Upper lobe of left lung (tissue), 4 donors: Measurements from ENCODE around the gene S100A10.

Source experiments
- POLR2A ChIP-seq, 4 donors: fragments of 450-650 bp; IDR thresholded peaks; one replicate each; pipeline ENCODE4 v1.5.1; 2016 to 2017; ENCODE audit warnings: antibody characterized with exemption in 4 of 4, mild to moderate bottlenecking in 2 of 4
- POLR2AphosphoS5 ChIP-seq, 2 donors: sonication (generic); formaldehyde crosslinking; IDR thresholded peaks; one replicate each; pipeline ENCODE4 v1.5.1; 2017; ENCODE audit warnings: antibody characterized with exemption in 2 of 2
- TF ChIP-seq, protein P1 (sequence below), 6 experiments: fragments of 450-650 bp in 4 of 6; fragments of 200-600 bp in 2 of 6; sonication (generic) in 2 of 6; IDR thresholded peaks; one replicate each; pipeline ENCODE4 v1.5.1; 2016 to 2019; ENCODE audit warnings: antibody characterized with exemption in 6 of 6

DNA sequence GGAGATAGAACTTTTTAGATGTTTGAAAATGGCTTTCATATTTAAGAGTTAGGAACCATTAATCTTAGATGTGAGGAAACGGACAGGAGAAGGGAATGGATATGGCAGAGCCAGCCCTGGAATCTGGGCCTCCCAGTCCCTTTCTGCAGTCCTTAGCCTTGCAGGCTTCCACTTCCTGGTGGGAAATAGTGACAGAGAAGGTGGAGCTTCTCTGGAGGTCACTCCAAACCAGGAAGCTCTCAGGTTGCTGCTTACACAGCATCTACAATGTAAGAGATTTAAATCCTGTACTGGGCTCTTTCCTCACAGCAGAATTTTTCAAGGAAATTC lies 40.6 kb upstream of the S100A10 start:
- TF ChIP-seq, protein P1, sequence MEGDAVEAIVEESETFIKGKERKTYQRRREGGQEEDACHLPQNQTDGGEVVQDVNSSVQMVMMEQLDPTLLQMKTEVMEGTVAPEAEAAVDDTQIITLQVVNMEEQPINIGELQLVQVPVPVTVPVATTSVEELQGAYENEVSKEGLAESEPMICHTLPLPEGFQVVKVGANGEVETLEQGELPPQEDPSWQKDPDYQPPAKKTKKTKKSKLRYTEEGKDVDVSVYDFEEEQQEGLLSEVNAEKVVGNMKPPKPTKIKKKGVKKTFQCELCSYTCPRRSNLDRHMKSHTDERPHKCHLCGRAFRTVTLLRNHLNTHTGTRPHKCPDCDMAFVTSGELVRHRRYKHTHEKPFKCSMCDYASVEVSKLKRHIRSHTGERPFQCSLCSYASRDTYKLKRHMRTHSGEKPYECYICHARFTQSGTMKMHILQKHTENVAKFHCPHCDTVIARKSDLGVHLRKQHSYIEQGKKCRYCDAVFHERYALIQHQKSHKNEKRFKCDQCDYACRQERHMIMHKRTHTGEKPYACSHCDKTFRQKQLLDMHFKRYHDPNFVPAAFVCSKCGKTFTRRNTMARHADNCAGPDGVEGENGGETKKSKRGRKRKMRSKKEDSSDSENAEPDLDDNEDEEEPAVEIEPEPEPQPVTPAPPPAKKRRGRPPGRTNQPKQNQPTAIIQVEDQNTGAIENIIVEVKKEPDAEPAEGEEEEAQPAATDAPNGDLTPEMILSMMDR (IDR thresholded peaks at IDR 0.05): no peak
- TF ChIP-seq POLR2A (IDR thresholded peaks at IDR 0.05) (no peak), POLR2AphosphoS5 (IDR thresholded peaks at IDR 0.05) (peak in 1 of 2 donors; percentile 6)
